ENCODE results near the gene ADIPOR2. TPM values are rescaled to one million over a fixed set of nuclear protein-coding genes. Genes with fewer than 3 reads are reported as not detected.

ADIPOR2 gene
- total and polyA plus RNA-seq, 10 of the 15 experiments (the other 5 are each of a cell fraction or from before 2014, with no cell fraction given), result 8.6 to 65.0 (median 38.0) TPM

DNA sequence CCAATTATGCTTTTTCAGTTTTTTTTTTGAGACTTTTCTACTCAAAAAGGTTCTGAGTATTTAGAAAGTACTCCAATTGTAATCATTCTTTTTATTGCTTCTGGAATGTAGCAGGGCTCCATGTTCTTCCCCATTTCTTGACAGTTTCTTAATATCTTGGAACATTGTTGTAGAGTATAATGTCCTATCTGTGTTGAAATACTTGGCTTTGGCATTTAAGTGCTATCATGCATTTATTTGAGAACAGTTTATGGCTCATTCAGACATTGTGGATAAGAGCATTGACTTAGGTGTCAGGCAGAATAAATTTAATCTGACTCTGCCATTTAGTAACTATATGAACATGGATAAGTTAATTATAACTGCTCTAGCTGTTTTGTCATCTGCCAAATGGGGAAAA is 28.3 kb downstream of the ADIPOR2 start:
- ChIA-PET RAD21 (ENCODE audit: unreplicated experiment) (no interaction called here), POLR2A (no interaction called here), CTCF (interaction anchor here (1.2 kb wide), 1 partner anchor 12 kb away, joined by 5 read pairs; no protein-coding TSS in a partner anchor), SMC1A (ENCODE audit: uncharacterized antibody, unreplicated experiment) (interaction anchor here (0.7 to 1.4 kb wide), 2 partner anchors 8 to 9 kb away, joined by 4 read pairs; no protein-coding TSS in a partner anchor)
- Histone ChIP-seq H4K20me1 (ENCODE audit: control insufficient read depth, insufficient read depth) (0 out of 2 replicates have a peak, but pooled peaks cover 3% of the 10 kb centered on the region), H3K4me1 (ENCODE audit: control insufficient read depth, insufficient read depth, low read length) (peaks cover 12% of the 10 kb centered on the region), H3K4me3 (no peak overlapping the region), H3K79me2 (ENCODE audit: control insufficient read depth, insufficient read depth, low read length) (peaks cover 68% of the 10 kb centered on the region), H2AFZ (ENCODE audit: control insufficient read depth, low read depth, low read length) (no peak overlapping the region), H3K27me3 (replicated peaks in 1 of 2; ENCODE audit: control insufficient read depth in 2 of 2, insufficient read depth in 2 of 2, low read length in 1 of 2) (no peaks in the 10 kb centered on the region), H3K27ac (ENCODE audit: control insufficient read depth, insufficient read depth) (no peak overlapping the region), H3K36me3 (ENCODE audit: control insufficient read depth in 2 of 2, insufficient read depth in 2 of 2, low read length in 1 of 2) (no peaks in the 10 kb centered on the region; a peak in 2 of 4 replicates), H3K4me2 (ENCODE audit: control insufficient read depth, insufficient read depth) (no peak overlapping the region), H3K9ac (ENCODE audit: control insufficient read depth, insufficient read depth, low read length) (no peak overlapping the region), H3K9me3 (replicated peaks; ENCODE audit: control insufficient read depth, insufficient read depth, low read length) (peaks cover 14% of the 10 kb centered on the region)
- in situ Hi-C loops (cut with MboI) (no loop called here), intact Hi-C loops (cut with micrococcal nuclease; ENCODE audit: unreplicated experiment) (no loop called here)
- DNase-seq (ENCODE audit: low read depth, low spot score), result no peak
- no peak for FAIRE-seq
- no peak for ATAC-seq
- BruUV-seq (replicated peaks), result no TSS peak
- TF ChIP-seq SREBF2 (IDR thresholded peaks at IDR 0.05; ENCODE audit: low read length) (no peak), RCOR1 (conservative IDR thresholded peaks at IDR 0.05; ENCODE audit: low read depth, low read length) (no peak), STAT1 (conservative IDR thresholded peaks at IDR 0.05) (no peak), ZBTB11 (CRISPR knock-in tag; IDR thresholded peaks at IDR 0.05) (no peak)
- TF ChIP-seq, protein P1, sequence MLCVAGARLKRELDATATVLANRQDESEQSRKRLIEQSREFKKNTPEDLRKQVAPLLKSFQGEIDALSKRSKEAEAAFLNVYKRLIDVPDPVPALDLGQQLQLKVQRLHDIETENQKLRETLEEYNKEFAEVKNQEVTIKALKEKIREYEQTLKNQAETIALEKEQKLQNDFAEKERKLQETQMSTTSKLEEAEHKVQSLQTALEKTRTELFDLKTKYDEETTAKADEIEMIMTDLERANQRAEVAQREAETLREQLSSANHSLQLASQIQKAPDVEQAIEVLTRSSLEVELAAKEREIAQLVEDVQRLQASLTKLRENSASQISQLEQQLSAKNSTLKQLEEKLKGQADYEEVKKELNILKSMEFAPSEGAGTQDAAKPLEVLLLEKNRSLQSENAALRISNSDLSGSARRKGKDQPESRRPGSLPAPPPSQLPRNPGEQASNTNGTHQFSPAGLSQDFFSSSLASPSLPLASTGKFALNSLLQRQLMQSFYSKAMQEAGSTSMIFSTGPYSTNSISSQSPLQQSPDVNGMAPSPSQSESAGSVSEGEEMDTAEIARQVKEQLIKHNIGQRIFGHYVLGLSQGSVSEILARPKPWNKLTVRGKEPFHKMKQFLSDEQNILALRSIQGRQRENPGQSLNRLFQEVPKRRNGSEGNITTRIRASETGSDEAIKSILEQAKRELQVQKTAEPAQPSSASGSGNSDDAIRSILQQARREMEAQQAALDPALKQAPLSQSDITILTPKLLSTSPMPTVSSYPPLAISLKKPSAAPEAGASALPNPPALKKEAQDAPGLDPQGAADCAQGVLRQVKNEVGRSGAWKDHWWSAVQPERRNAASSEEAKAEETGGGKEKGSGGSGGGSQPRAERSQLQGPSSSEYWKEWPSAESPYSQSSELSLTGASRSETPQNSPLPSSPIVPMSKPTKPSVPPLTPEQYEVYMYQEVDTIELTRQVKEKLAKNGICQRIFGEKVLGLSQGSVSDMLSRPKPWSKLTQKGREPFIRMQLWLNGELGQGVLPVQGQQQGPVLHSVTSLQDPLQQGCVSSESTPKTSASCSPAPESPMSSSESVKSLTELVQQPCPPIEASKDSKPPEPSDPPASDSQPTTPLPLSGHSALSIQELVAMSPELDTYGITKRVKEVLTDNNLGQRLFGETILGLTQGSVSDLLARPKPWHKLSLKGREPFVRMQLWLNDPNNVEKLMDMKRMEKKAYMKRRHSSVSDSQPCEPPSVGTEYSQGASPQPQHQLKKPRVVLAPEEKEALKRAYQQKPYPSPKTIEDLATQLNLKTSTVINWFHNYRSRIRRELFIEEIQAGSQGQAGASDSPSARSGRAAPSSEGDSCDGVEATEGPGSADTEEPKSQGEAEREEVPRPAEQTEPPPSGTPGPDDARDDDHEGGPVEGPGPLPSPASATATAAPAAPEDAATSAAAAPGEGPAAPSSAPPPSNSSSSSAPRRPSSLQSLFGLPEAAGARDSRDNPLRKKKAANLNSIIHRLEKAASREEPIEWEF (IDR thresholded peaks at IDR 0.05; ENCODE audit: insufficient replicate concordance, low read depth, low read length), result no peak

All from GM12878 (cell line).